ENCODE measurements around the gene ZNF280B.

- TF ChIP-seq EZH2 (IDR thresholded peaks at IDR 0.05; ENCODE audit: borderline replicate concordance, insufficient read depth, low read length, poor library complexity, severe bottlenecking) (no peak), CTCF (IDR thresholded peaks at IDR 0.05; ENCODE audit: poor library complexity, severe bottlenecking) (no peak), RAD21 (conservative IDR thresholded peaks at IDR 0.05) (no peak)
Observed at GRCh38 chr22:22465782-22466181, 42.8 kb downstream of the ZNF280B start.

All from neural cell (in vitro differentiated cells).